HAP-1 (cell line): ENCODE data around the gene JPH3.

ENCODE experiments used
- DNase-seq, 2 experiments: peaks; one replicate each; pipeline ENCODE4 v3.0.0-alpha.2; 2016 to 2020; ENCODE audit warnings: low spot score in 2 of 2
- H3K27me3 ChIP-seq: fragments of 250-450 bp; sonication (Bioruptor Pico); 2 replicates; pipeline ENCODE4 v1.5.1; 2020; ENCODE audit warnings: low read depth, mild to moderate bottlenecking, moderate library complexity
- H3K36me3 ChIP-seq: fragments of 250-450 bp; sonication (Bioruptor Pico); replicated peaks from 2 replicates; pipeline ENCODE4 v1.5.1; 2020; ENCODE audit warnings: mild to moderate bottlenecking
- H3K4me1 ChIP-seq: fragments of 250-450 bp; sonication (Bioruptor Pico); 2 replicates; pipeline ENCODE4 v1.5.1; 2020; ENCODE audit warnings: mild to moderate bottlenecking
- H3K4me3 ChIP-seq: fragments of 250-450 bp; sonication (Bioruptor Pico); 2 replicates; pipeline ENCODE4 v1.5.1; 2020; ENCODE audit warnings: mild to moderate bottlenecking, moderate library complexity
- H3K9me3 ChIP-seq: fragments of 250-450 bp; sonication (Bioruptor Pico); 2 replicates; pipeline ENCODE4 v1.5.1; 2020; ENCODE audit warnings: mild to moderate bottlenecking, moderate library complexity
- in situ Hi-C: fragments of 300-500 bp; cut with MboI; formaldehyde crosslinking; loops from 3 replicates; pipeline ENCODE4 v1.14.3; 2020; ENCODE audit warnings: low sequenced_read_pairs, inconsistent platforms, mixed read lengths

Gene JPH3

GRCh38 chr16:87694441-87695125 lies 92.3 kb downstream of the JPH3 start:
- Histone ChIP-seq H3K4me1 (no peaks in the 10 kb centered on the region), H3K9me3 (no peaks in the 10 kb centered on the region), H3K27me3 (no peaks in the 10 kb centered on the region), H3K36me3 (peaks cover 13% of the 10 kb centered on the region), H3K4me3 (no peak overlapping the region)
- in situ Hi-C loops, result no loop called here
- no peak for DNase-seq

GRCh38 chr16:87695534-87695933 lies 93.2 kb downstream of the JPH3 start:
- in situ Hi-C loops, result no loop called here
- no peaks in the 10 kb centered on the region for H3K4me1 ChIP-seq
- no peak for DNase-seq
- no peaks in the 10 kb centered on the region for H3K9me3 ChIP-seq
- no peaks in the 10 kb centered on the region for H3K27me3 ChIP-seq
- H3K36me3 ChIP-seq, result peaks cover 13% of the 10 kb centered on the region
- H3K4me3 ChIP-seq, result no peak overlapping the region

DNA sequence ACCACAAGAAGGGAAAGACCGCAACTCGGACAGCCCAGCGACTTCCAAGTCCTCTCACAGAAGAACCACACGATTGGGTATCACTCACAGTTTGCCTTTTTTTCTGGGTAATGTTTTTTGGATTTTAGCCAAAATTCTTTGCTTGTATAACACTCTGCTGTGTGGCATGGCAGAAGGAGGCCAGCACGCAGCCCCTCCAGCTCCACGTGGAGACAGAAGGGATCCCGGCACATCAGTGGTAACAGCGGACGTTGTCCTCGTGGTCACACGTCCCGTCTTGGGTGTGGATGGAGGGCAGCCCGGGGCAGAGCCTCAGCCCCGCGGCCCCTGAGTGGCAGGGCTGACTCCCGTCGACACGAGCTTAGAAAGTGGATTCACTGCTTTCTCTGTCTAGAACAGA lies 94.4 kb downstream of the JPH3 start:
- in situ Hi-C loops, result no loop called here
- Histone ChIP-seq H3K4me1 (no peaks in the 10 kb centered on the region), H3K9me3 (no peaks in the 10 kb centered on the region), H3K27me3 (no peaks in the 10 kb centered on the region), H3K4me3 (no peak overlapping the region), H3K36me3 (peaks cover 18% of the 10 kb centered on the region)
- DNase-seq, result no peak

DNA sequence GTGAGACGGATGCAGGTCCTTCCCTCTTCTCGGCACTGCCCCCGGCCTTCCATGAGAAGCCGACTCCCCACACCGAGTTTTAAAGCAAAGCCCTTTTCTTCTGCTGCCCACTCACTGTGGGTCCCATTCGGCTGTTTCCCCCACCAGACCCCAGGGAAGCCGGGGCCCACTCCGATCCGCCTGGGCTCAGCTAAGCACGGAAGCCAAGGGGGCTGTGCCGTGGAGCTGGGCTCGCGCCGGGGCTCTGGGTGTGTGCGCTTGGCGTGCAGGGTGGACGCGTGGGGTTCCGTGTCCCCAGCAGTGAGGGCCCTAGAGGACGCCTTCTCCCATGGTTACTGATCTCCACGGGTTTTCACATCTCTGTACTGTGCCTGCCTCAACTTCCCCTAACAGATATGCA lies 94.9 kb downstream of the JPH3 start:
- H3K36me3 ChIP-seq, result peaks cover 22% of the 10 kb centered on the region
- no peak overlapping the region for H3K4me3 ChIP-seq
- H3K4me1 ChIP-seq, result no peaks in the 10 kb centered on the region
- no peaks in the 10 kb centered on the region for H3K27me3 ChIP-seq
- in situ Hi-C loops, result no loop called here
- DNase-seq, result no peak
- H3K9me3 ChIP-seq, result no peaks in the 10 kb centered on the region

GRCh38 chr16:87697792-87698191 lies 95.5 kb downstream of the JPH3 start:
- DNase-seq, result no peak
- Histone ChIP-seq H3K4me3 (no peak overlapping the region), H3K27me3 (no peaks in the 10 kb centered on the region), H3K9me3 (no peaks in the 10 kb centered on the region), H3K4me1 (no peaks in the 10 kb centered on the region), H3K36me3 (peaks cover 27% of the 10 kb centered on the region)
- in situ Hi-C loops, result no loop called here

DNA sequence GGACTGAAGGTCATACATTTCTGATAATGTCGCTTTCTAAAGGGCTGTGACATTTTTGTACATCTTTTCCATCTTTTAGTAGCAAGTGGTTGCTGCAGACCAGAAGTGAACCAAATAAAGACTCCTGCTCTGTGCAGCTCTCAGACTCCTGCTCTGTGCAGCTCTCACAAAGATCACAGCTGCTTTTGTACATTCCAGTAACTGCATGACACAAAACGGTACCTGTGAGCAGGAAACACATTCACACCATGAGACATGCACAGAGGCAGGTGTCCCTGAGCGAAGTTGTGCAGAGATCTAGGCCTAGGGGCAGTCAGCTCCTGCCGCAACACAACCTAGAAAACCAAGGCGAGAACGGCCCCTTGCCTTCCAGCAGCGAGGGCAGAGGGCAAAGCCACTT lies 95.9 kb downstream of the JPH3 start:
- DNase-seq, result no peak
- Histone ChIP-seq H3K4me3 (no peak overlapping the region), H3K27me3 (no peaks in the 10 kb centered on the region), H3K9me3 (no peaks in the 10 kb centered on the region), H3K4me1 (no peaks in the 10 kb centered on the region), H3K36me3 (peaks cover 31% of the 10 kb centered on the region)
- in situ Hi-C loops, result no loop called here

DNA sequence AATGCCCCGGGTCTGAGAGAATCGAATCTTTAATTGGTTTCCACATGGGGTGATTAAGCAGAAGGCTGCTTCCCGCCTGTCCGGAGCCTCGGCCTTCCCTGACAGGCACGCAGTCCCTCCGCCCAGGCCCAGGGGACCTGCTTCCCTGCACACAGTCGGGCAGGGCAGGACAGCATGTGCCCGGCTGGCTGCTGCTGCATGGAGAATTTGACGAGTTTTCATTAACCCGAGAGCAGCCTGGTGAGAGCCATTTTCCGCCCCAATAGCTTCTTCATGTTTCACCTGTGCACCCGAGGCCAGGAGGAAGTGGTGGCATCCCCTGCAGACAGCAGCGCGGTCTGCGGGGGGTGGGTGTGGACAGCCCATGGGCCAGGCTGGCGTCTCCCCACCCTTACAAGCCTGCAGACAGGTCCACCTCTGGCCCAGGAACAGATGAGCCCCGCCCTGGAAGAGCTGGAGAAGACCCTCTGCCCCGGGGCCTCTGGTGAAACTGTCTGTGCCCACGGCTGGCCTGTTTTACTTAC lies 96.4 kb downstream of the JPH3 start:
- H3K27me3 ChIP-seq, result no peaks in the 10 kb centered on the region
- no peaks in the 10 kb centered on the region for H3K4me1 ChIP-seq
- no peak for DNase-seq
- in situ Hi-C loops, result no loop called here
- no peaks in the 10 kb centered on the region for H3K9me3 ChIP-seq
- H3K4me3 ChIP-seq, result no peak overlapping the region
- peaks cover 32% of the 10 kb centered on the region for H3K36me3 ChIP-seq

DNA sequence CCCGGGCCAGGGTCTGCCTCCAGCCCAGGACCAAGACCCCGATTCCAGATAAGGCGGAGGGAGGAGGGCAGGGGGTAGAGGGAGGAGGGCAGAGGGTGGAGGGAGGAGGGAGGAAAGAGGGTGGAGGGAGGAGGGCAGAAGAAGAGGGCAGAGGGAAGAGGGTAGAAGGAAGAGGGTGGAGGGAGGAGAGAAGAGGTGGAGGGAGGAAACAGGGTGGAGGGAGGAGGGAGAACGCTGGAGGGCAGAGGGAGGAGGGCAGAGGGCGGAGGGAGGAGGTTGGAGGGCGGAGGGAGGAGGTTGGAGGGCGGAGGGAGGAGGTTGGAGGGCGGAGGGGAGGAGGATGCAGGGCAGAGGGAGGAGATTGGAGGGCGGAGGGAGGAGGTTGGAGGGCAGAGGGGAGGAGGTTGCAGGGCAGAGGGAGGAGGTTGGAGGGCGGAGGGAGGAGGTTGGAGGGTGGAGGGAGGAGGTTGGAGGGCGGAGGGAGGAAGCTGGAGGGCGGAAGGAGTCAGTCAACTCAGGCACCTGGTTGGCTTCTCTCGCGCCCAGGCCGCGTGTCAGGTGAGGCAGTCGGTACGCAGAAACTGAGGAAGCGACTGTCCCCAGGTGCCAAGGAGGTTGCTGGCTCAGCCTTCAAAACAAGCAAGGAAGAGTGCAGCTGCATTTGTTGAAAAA lies 98.2 kb downstream of the JPH3 start:
- Histone ChIP-seq H3K9me3 (no peaks in the 10 kb centered on the region), H3K4me1 (no peaks in the 10 kb centered on the region), H3K27me3 (no peaks in the 10 kb centered on the region), H3K36me3 (peaks cover 26% of the 10 kb centered on the region), H3K4me3 (no peak overlapping the region)
- no peak for DNase-seq
- in situ Hi-C loops, result no loop called here

DNA sequence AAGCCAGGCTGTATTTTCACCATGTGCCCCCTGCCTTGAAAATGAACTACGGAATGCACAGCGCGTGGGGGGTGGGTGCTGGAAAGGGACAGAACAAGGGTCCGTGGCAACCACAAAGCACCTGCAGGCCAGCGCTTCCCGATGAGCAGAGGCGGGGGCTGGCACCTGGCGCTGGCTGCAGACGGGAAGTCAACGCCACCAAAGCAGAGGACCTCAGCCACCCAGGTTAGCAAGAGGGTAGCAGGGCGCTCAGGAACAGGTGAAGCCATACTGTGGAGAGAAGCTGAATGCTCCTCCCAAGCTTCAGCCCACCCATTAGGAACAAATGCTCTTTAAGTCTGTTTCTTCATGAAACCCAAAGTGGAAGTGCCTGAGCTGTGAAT lies 98.8 kb downstream of the JPH3 start:
- no peak overlapping the region for H3K4me3 ChIP-seq
- H3K27me3 ChIP-seq, result no peaks in the 10 kb centered on the region
- H3K36me3 ChIP-seq, result peaks cover 23% of the 10 kb centered on the region
- no peaks in the 10 kb centered on the region for H3K4me1 ChIP-seq
- no peaks in the 10 kb centered on the region for H3K9me3 ChIP-seq
- in situ Hi-C loops, result no loop called here
- no peak for DNase-seq

- H3K27me3 ChIP-seq, result no peaks in the 10 kb centered on the region
- H3K4me1 ChIP-seq, result no peaks in the 10 kb centered on the region
- no peak for DNase-seq
- H3K4me3 ChIP-seq, result no peak overlapping the region
- in situ Hi-C loops, result no loop called here
- no peaks in the 10 kb centered on the region for H3K9me3 ChIP-seq
- H3K36me3 ChIP-seq, result peaks cover 23% of the 10 kb centered on the region
Observed at GRCh38 chr16:87701505-87701921, 99.2 kb downstream of the JPH3 start.

- peak in 1 of 2 experiments; percentile 46 for DNase-seq
- Histone ChIP-seq H3K36me3 (peaks cover 28% of the 10 kb centered on the region), H3K9me3 (no peaks in the 10 kb centered on the region), H3K4me1 (no peaks in the 10 kb centered on the region), H3K4me3 (no peak overlapping the region), H3K27me3 (no peaks in the 10 kb centered on the region)
- in situ Hi-C loops, result no loop called here
Observed at GRCh38 chr16:87702325-87702811, 100.1 kb downstream of the JPH3 start.

- H3K36me3 ChIP-seq, result peaks cover 28% of the 10 kb centered on the region
- no peaks in the 10 kb centered on the region for H3K4me1 ChIP-seq
- in situ Hi-C loops, result no loop called here
- DNase-seq, result no peak
- no peaks in the 10 kb centered on the region for H3K27me3 ChIP-seq
- H3K9me3 ChIP-seq, result no peaks in the 10 kb centered on the region
- H3K4me3 ChIP-seq, result no peak overlapping the region
Observed at GRCh38 chr16:87703071-87703470, 100.8 kb downstream of the JPH3 start.

DNA sequence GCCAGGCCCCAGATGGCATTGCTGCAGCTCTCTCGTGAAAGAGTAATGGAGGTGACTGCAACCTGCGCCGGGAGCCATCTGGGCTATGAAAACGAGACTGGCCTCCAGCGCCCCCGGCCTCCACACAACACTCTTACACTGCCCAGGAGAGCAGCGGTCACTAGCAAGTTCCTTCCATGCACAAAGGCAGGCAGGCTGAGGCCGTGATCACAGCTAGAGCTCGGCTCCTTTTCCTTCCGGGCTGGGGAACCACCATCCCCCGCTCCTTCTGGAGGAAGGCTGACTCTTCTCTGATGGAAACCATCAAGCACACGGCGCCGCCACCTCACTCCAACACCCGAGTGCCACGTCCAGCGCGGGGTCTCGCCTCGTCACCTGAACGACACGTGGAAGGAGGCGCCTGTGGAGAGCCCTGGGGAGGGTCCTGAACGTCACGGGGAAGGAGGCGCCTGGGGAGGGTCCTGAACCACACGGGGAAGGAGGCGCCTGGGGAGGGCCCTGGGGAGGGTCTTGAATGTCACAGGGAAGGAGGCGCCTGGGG lies 101.6 kb downstream of the JPH3 start:
- DNase-seq, result no peak
- Histone ChIP-seq H3K9me3 (no peaks in the 10 kb centered on the region), H3K4me3 (no peak overlapping the region), H3K4me1 (no peaks in the 10 kb centered on the region), H3K27me3 (no peaks in the 10 kb centered on the region), H3K36me3 (peaks cover 32% of the 10 kb centered on the region)
- in situ Hi-C loops, result no loop called here

GRCh38 chr16:87704754-87705353 lies 102.5 kb downstream of the JPH3 start:
- in situ Hi-C loops, result no loop called here
- no peak overlapping the region for H3K4me3 ChIP-seq
- H3K27me3 ChIP-seq, result no peaks in the 10 kb centered on the region
- no peaks in the 10 kb centered on the region for H3K4me1 ChIP-seq
- no peaks in the 10 kb centered on the region for H3K9me3 ChIP-seq
- H3K36me3 ChIP-seq, result peaks cover 42% of the 10 kb centered on the region
- no peak for DNase-seq
